HG02571 (cell line): Measurements from ENCODE around the gene SPOPL.
"Not testable (repeated sequence)": the region's sequence is repeated elsewhere in the genome, so short reads cannot be mapped to it uniquely, and the experiment has no call there.

Experiments
- ATAC-seq: cut with Tn5 transposase; IDR thresholded peaks from one replicate; pipeline ENCODE4 v1.9.1; 2021; ENCODE audit warnings: mild to moderate bottlenecking, moderate library complexity; ENCODE audit not compliant: unreplicated experiment

Gene SPOPL

GRCh38 chr2:138522556-138522955 is 21.0 kb downstream of the SPOPL start:
- ATAC-seq: peak; percentile 83

- ATAC-seq: peak; percentile 63
Measured at GRCh38 chr2:138523018-138523672, 21.6 kb downstream of the SPOPL start.

- ATAC-seq: peak; percentile 30
Measured at GRCh38 chr2:138523673-138524042, 22.1 kb downstream of the SPOPL start.

GRCh38 chr2:138524353-138524752 is 22.8 kb downstream of the SPOPL start:
- ATAC-seq: not testable (repeated sequence)

GRCh38 chr2:138531913-138532312 is 30.3 kb downstream of the SPOPL start:
- ATAC-seq: no peak

- ATAC-seq: no peak
Measured at GRCh38 chr2:138534791-138535190, 33.2 kb downstream of the SPOPL start.

- ATAC-seq: peak; percentile 87
Measured at GRCh38 chr2:138536302-138536701, 34.7 kb downstream of the SPOPL start.

GRCh38 chr2:138536740-138537139 is 35.2 kb downstream of the SPOPL start:
- no peak for ATAC-seq

- ATAC-seq: no peak
Measured at GRCh38 chr2:138537170-138537915, 35.8 kb downstream of the SPOPL start.

GRCh38 chr2:138544206-138544605 is 42.6 kb downstream of the SPOPL start:
- not testable (repeated sequence) for ATAC-seq

GRCh38 chr2:138548796-138549195 is 47.2 kb downstream of the SPOPL start:
- no peak for ATAC-seq

GRCh38 chr2:138550172-138550571 is 48.6 kb downstream of the SPOPL start:
- no peak for ATAC-seq

GRCh38 chr2:138550670-138551287 is 49.2 kb downstream of the SPOPL start:
- ATAC-seq: no peak

GRCh38 chr2:138554123-138554522 is 52.6 kb downstream of the SPOPL start:
- no peak for ATAC-seq

- no peak for ATAC-seq
Measured at GRCh38 chr2:138559641-138560040, 58.1 kb downstream of the SPOPL start.

- no peak for ATAC-seq
Measured at GRCh38 chr2:138564586-138565229, 63.1 kb downstream of the SPOPL start.

GRCh38 chr2:138565230-138565598 is 63.6 kb downstream of the SPOPL start:
- ATAC-seq: no peak

GRCh38 chr2:138572318-138572717 is 70.7 kb downstream of the SPOPL start:
- no peak for ATAC-seq

- ATAC-seq: no peak
Measured at GRCh38 chr2:138577066-138577465, 75.5 kb downstream of the SPOPL start.

GRCh38 chr2:138579556-138579955 is 78.0 kb downstream of the SPOPL start:
- ATAC-seq: no peak

- no peak for ATAC-seq
Measured at GRCh38 chr2:138581909-138582308, 80.3 kb downstream of the SPOPL start.

- no peak for ATAC-seq
Measured at GRCh38 chr2:138589663-138590062, 88.1 kb downstream of the SPOPL start.
